GM10266 (cell line): ENCODE data around the gene XRCC5.

Experiments used
- DNase-seq: peaks from one replicate; pipeline ENCODE4 v3.0.0; 2012; ENCODE audit errors: extremely low spot score
- TF ChIP-seq, protein P1 (sequence below): IDR thresholded peaks from 2 replicates; pipeline ENCODE4 v1.5.1; 2012; ENCODE audit warnings: mild to moderate bottlenecking, low read depth; ENCODE audit not compliant: control insufficient read depth, insufficient read depth; ENCODE audit errors: missing control alignments

Gene XRCC5

GRCh38 chr2:216118474-216118873 is 9.3 kb downstream of the XRCC5 start:
- TF ChIP-seq, protein P1, sequence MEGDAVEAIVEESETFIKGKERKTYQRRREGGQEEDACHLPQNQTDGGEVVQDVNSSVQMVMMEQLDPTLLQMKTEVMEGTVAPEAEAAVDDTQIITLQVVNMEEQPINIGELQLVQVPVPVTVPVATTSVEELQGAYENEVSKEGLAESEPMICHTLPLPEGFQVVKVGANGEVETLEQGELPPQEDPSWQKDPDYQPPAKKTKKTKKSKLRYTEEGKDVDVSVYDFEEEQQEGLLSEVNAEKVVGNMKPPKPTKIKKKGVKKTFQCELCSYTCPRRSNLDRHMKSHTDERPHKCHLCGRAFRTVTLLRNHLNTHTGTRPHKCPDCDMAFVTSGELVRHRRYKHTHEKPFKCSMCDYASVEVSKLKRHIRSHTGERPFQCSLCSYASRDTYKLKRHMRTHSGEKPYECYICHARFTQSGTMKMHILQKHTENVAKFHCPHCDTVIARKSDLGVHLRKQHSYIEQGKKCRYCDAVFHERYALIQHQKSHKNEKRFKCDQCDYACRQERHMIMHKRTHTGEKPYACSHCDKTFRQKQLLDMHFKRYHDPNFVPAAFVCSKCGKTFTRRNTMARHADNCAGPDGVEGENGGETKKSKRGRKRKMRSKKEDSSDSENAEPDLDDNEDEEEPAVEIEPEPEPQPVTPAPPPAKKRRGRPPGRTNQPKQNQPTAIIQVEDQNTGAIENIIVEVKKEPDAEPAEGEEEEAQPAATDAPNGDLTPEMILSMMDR: no peak
- no peak for DNase-seq

GRCh38 chr2:216119146-216119545 is 10.0 kb downstream of the XRCC5 start:
- DNase-seq: no peak
- TF ChIP-seq, protein P1: no peak

GRCh38 chr2:216119986-216120385 is 10.8 kb downstream of the XRCC5 start:
- no peak for DNase-seq
- TF ChIP-seq, protein P1: no peak

DNA sequence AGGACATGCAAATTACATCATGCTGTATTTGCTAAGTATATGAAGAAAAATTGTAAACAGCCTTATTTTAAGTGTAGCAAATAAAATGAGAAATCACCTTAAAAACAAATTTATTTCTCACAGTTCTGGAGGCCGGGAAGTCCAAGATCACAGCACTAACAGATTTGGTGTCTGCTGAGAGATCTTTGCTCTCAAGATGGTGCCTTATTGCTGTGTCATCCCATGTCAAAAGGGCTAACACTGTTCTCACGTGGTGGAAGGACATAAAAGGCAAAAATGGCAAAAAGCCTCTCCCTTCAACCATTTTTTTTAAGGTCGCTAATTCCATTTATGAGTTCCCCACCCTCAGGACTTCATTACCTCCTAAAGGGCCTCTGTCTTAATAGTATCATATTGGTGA is 12.1 kb downstream of the XRCC5 start:
- TF ChIP-seq, protein P1: no peak

GRCh38 chr2:216126943-216127342 is 17.8 kb downstream of the XRCC5 start:
- TF ChIP-seq, protein P1: no peak

More for the DNA sequence above, 12.1 kb downstream of the XRCC5 start:
- no peak for DNase-seq

DNA sequence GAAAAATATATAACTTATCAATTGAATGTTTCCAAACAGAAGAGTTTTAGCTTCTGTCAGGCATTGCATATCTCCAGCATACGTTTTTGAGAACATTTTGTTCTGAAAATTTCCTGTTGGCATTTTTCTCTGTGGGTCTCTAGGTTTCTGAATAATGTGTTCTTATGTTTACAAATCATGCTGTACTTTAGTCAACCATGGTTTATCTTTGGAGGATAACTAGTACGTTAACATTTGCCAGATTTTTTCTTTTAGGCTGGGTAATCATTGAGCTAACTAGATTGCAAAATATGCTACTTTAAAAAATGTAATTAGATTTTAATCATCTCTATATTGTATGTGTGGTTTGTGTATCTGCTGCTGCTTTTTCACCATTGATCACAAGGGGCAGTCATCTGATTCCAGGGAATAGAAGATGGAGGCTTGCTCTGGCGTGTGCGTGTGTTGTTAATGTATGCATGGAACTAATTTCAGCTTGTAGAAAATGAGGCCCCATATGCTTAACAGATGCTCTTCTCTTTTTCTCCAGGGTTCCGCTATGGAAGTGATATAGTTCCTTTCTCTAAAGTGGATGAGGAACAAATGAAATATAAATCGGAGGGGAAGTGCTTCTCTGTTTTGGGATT is 21.3 kb downstream of the XRCC5 start:
- no peak for DNase-seq

More at GRCh38 chr2:216126943-216127342, 17.8 kb downstream of the XRCC5 start:
- DNase-seq: no peak

More for the DNA sequence above, 21.3 kb downstream of the XRCC5 start:
- TF ChIP-seq, protein P1: peak; percentile 3
